IMR-90 (cell line): ENCODE data around the gene ACKR4. TPM values are rescaled to one million over a fixed set of nuclear protein-coding genes. Genes with fewer than 3 reads are reported as not detected.

ENCODE experiments used
- ATAC-seq: fragments of 200-7000 bp; cut with Tn5 transposase; 2 replicates; pipeline ENCODE4 v1.9.1; 2020; ENCODE audit warnings: low read depth, mild to moderate bottlenecking, moderate library complexity
- BruUV-seq: library from RNA; stranded (reverse); fragments of 400-500 nt; replicated peaks from 2 replicates; lab custom pipeline; 2021; lab: Mats Ljungman, UMichigan
- CTCF ChIA-PET: fragments of 300-600 bp; formaldehyde crosslinking; extraction: SDS; loops from one replicate; lab custom pipeline; 2021; ENCODE audit warnings: antibody characterized with exemption; lab: Yijun Ruan, JAX
- POLR2A ChIA-PET: fragments of 300-600 bp; sonication (Branson Sonifier 250); formaldehyde crosslinking; loops from one replicate; lab custom pipeline; 2022; ENCODE audit warnings: antibody characterized with exemption; ENCODE audit not compliant: unreplicated experiment; lab: Charles Lee
- DNase-seq: peaks from one replicate; pipeline ENCODE4 v3.0.0; 2013
- H2AFZ ChIP-seq: replicated peaks from 2 replicates; pipeline ENCODE3; 2013; ENCODE audit warnings: low read length, mild to moderate bottlenecking; ENCODE audit not compliant: poor library complexity
- H2AK5ac ChIP-seq: 2 replicates; pipeline ENCODE4 v1.6.1; 2013; ENCODE audit warnings: low read depth, low read length, inconsistent platforms
- H2AK9ac ChIP-seq: replicated peaks from 2 replicates; pipeline ENCODE3; 2013; ENCODE audit warnings: mild to moderate bottlenecking, low read depth, low read length, moderate library complexity; ENCODE audit not compliant: poor library complexity
- H2BK120ac ChIP-seq: 2 replicates; pipeline ENCODE4 v1.6.1; 2013; ENCODE audit warnings: low read depth, low read length, inconsistent platforms
- H2BK15ac ChIP-seq: 3 replicates; pipeline ENCODE4 v1.6.1; 2013; ENCODE audit warnings: low read depth, low read length, inconsistent platforms
- H2BK20ac ChIP-seq: 2 replicates; pipeline ENCODE4 v1.6.1; 2013; ENCODE audit warnings: low read depth, mild to moderate bottlenecking, inconsistent platforms, low read length, moderate library complexity
- H2BK5ac ChIP-seq: 2 replicates; pipeline ENCODE4 v1.6.1; 2013; ENCODE audit warnings: mild to moderate bottlenecking, low read depth, low read length, inconsistent platforms; ENCODE audit not compliant: poor library complexity, severe bottlenecking
- H3K14ac ChIP-seq: replicated peaks from 2 replicates; pipeline ENCODE4 v1.6.1; 2013; ENCODE audit warnings: low read depth, low read length, inconsistent platforms
- H3K18ac ChIP-seq: 2 replicates; pipeline ENCODE4 v1.6.1; 2013; ENCODE audit warnings: low read depth, low read length, control low read depth
- H3K23ac ChIP-seq: 2 replicates; pipeline ENCODE4 v1.6.1; 2013; ENCODE audit warnings: low read depth, low read length, inconsistent platforms
- H3K27ac ChIP-seq: 2 replicates; pipeline ENCODE4 v1.5.1; 2013; ENCODE audit warnings: mild to moderate bottlenecking, control low read depth, low read length; ENCODE audit not compliant: insufficient read depth
- H3K27me3 ChIP-seq: 2 replicates; pipeline ENCODE4 v1.6.1; 2013; ENCODE audit warnings: low read length; ENCODE audit not compliant: control insufficient read depth, insufficient read depth
- H3K36me3 ChIP-seq: 2 replicates; pipeline ENCODE4 v1.6.1; 2013; ENCODE audit warnings: low read length, mixed read lengths; ENCODE audit not compliant: control insufficient read depth, insufficient read depth
- H3K4ac ChIP-seq: 2 replicates; pipeline ENCODE4 v1.6.1; 2013; ENCODE audit warnings: low read depth, low read length, inconsistent platforms
- H3K4me1 ChIP-seq: 2 replicates; pipeline ENCODE4 v1.6.1; 2013; ENCODE audit warnings: low read length, mixed read lengths; ENCODE audit not compliant: control insufficient read depth, insufficient read depth
- H3K4me2 ChIP-seq: 2 replicates; pipeline ENCODE4 v1.6.1; 2013; ENCODE audit warnings: low read depth, mild to moderate bottlenecking, control low read depth, low read length, moderate library complexity
- H3K4me3 ChIP-seq: 2 replicates; pipeline ENCODE4 v1.5.1; 2013; ENCODE audit warnings: low read depth, mild to moderate bottlenecking, control low read depth, low read length, moderate library complexity; ENCODE audit not compliant: insufficient read depth
- H3K56ac ChIP-seq: 2 replicates; pipeline ENCODE4 v1.6.1; 2013; ENCODE audit warnings: low read length, inconsistent platforms; ENCODE audit not compliant: insufficient read depth; ENCODE audit errors: extremely low read depth
- H3K79me1 ChIP-seq, 2 experiments: 2 replicates each; pipeline ENCODE4 v1.6.1; 2013; ENCODE audit warnings: low read length in 2 of 2, inconsistent platforms in 1 of 2, low read depth in 1 of 2
- H3K9ac ChIP-seq: 2 replicates; pipeline ENCODE4 v1.6.1; 2013; ENCODE audit warnings: low read depth, low read length, control low read depth
- H3K9me1 ChIP-seq: 2 replicates; pipeline ENCODE4 v1.6.1; 2013; ENCODE audit warnings: low read length, inconsistent platforms; ENCODE audit not compliant: insufficient read depth
- H3K9me3 ChIP-seq: 2 replicates; pipeline ENCODE4 v1.6.1; 2013; ENCODE audit warnings: low read length; ENCODE audit not compliant: control insufficient read depth, insufficient read depth
- H4K20me1 ChIP-seq: 2 replicates; pipeline ENCODE4 v1.6.1; 2013; ENCODE audit warnings: low read length, inconsistent platforms; ENCODE audit not compliant: insufficient read depth
- H4K5ac ChIP-seq: 2 replicates; pipeline ENCODE4 v1.6.1; 2013; ENCODE audit warnings: mild to moderate bottlenecking, low read depth, low read length, control low read depth
- H4K8ac ChIP-seq, 2 experiments: 2 replicates each; pipeline ENCODE4 v1.6.1; 2013; ENCODE audit warnings: low read depth in 2 of 2, low read length in 2 of 2, control low read depth in 1 of 2, inconsistent platforms in 1 of 2
- H4K91ac ChIP-seq: 2 replicates; pipeline ENCODE4 v1.6.1; 2013; ENCODE audit warnings: low read depth, low read length, inconsistent platforms; ENCODE audit not compliant: insufficient read depth
- BHLHE40 ChIP-seq: fragments of 150-350 bp; IDR thresholded peaks from 2 replicates; pipeline ENCODE4 v1.6.1; 2016; ENCODE audit warnings: mild to moderate bottlenecking, low read depth, low read length
- CEBPB ChIP-seq: IDR thresholded peaks from 2 replicates; pipeline ENCODE4 v1.6.1; 2012; ENCODE audit warnings: low read depth, low read length, improper control_type of control experiment
- NFE2L2 ChIP-seq: fragments of 150-350 bp; IDR thresholded peaks from 2 replicates; pipeline ENCODE4 v1.6.1; 2016; ENCODE audit warnings: low read depth, mild to moderate bottlenecking, low read length
- SMC3 ChIP-seq: fragments of 150-350 bp; IDR thresholded peaks from 2 replicates; pipeline ENCODE4 v1.6.1; 2016; ENCODE audit warnings: low read depth, mild to moderate bottlenecking, antibody characterized with exemption, low read length, moderate library complexity
- dilution Hi-C: fragments of 300-500 bp; cut with HindIII; formaldehyde crosslinking; loops from one replicate; pipeline ENCODE4 v1.14.3; 2018; ENCODE audit warnings: low sequenced_read_pairs; ENCODE audit not compliant: unreplicated experiment
- in situ Hi-C: fragments of 300-500 bp; cut with MboI; formaldehyde crosslinking; loops from 3 replicates; pipeline ENCODE4 v1.14.3; 2019; ENCODE audit warnings: low sequenced_read_pairs, inconsistent platforms, mixed read lengths
- intact Hi-C: fragments of 100-400 bp; cut with micrococcal nuclease; formaldehyde crosslinking; loops from 2 replicates; pipeline ENCODE4 v1.10.0; 2022
- polyA plus RNA-seq, 3 experiments: library from polyadenylated mRNA; depleted of rRNA; stranded (reverse); fragments of >200 nt; gene quantifications; 2 replicates each; pipeline ENCODE4 v1.2.3, GENCODE V29; 2012; ENCODE audit warnings: low replicate concordance in 1 of 3
- total RNA-seq: library from RNA; depleted of rRNA; stranded (reverse); fragments of >200 nt; gene quantifications from 2 replicates; pipeline ENCODE4 v1.2.3, GENCODE V29; 2012

Gene ACKR4
- total and polyA plus RNA-seq, 2 of the 4 experiments (the other 2 are of a cell fraction) = 0.18 TPM; not detected in 1

DNA sequence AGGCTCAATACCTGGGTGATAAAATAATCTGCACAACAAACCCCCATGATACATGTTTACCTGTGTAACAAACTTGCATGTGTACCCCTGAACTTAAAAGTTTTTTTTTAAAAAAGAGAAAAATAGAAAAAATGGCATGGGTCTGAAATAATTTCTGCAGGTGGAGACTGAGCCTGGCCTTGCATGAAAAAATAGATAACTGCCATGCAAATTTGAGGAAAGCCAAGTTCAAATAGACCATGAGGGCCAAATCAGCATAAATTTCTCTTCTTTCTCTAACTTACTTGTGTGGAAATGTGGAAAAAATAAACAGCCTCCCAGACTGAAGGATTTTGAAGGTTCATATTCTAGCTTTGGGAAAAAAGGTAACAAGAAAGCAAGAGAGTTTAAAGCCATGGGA lies 744 bp upstream of the ACKR4 start:
- Histone ChIP-seq H3K56ac (no peak overlapping the region), H3K9me1 (peaks cover 8% of the 10 kb centered on the region), H3K27me3 (no peaks in the 10 kb centered on the region), H3K79me1 (peaks cover 0 to 12% of the 10 kb centered on the region in 2 experiments; a peak in 1 of 4 replicates), H4K91ac (no peak overlapping the region), H3K4ac (no peak overlapping the region; the same call in 1 of the 2 replicates), H4K20me1 (no peaks in the 10 kb centered on the region), H3K4me2 (no peak overlapping the region), H3K14ac (no peak overlapping the region), H3K36me3 (peaks cover 5% of the 10 kb centered on the region), H3K9ac (no peak overlapping the region), H3K4me3 (no peak overlapping the region), H3K4me1 (peaks cover 8% of the 10 kb centered on the region), H2BK120ac (peak overlapping the region; percentile 27; the same call in 1 of the 2 replicates), H2BK5ac (peak overlapping the region; percentile 54), H2BK20ac (0 out of 2 replicates have a peak overlapping the region, but pooled peaks have one; percentile 63), H3K23ac (no peak overlapping the region), H3K27ac (no peak overlapping the region), H4K8ac (no peak overlapping the region), H2AK9ac (no peak overlapping the region), H3K18ac (peak overlapping the region; percentile 45; the same call in 1 of the 2 replicates), H3K9me3 (no peaks in the 10 kb centered on the region), H4K5ac (peak overlapping the region; percentile 30; the same call in 1 of the 2 replicates), H2BK15ac (no peak overlapping the region), H2AK5ac (no peak overlapping the region), H2AFZ (no peak overlapping the region)
- ChIA-PET CTCF (no interaction called here), POLR2A (no interaction called here)
- intact Hi-C loops = no loop called here
- ATAC-seq = no peak
- dilution Hi-C loops = no loop called here
- BruUV-seq = no TSS peak
- TF ChIP-seq BHLHE40 (no peak), NFE2L2 (no peak), CEBPB (no peak), SMC3 (no peak)
- no peak for DNase-seq
- in situ Hi-C loops = no loop called here
